GM18505 (cell line): ENCODE measurements around the gene DDHD1.

Experiments used
- ATAC-seq: cut with Tn5 transposase; IDR thresholded peaks from one replicate; pipeline ENCODE4 v1.9.1; 2021; ENCODE audit not compliant: unreplicated experiment
- POLR2A ChIP-seq: IDR thresholded peaks from 4 replicates; pipeline ENCODE4 v1.6.1; 2011; ENCODE audit warnings: borderline replicate concordance; ENCODE audit not compliant: insufficient read depth, insufficient read length; ENCODE audit errors: extremely low read depth

The DDHD1 gene

DNA sequence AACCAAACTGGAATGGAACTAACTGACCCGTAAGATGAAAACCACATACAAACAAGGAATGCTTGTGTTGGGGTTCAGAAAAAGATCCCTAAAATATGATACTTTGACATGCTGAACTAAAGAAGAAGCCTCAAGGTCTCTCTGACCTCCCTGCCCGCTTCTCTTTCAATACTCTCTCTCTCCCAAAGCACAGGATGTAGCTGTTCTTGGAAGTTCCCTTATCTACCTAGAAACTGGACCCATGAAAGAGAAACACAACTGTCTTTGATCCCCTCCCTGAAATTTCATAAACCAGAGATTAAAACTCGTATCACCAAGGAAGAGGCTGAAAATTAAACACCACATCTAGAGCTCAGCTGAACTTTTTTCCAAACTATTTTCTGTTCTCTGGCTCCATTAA is 125.6 kb downstream of the DDHD1 start:
- no peak for TF ChIP-seq POLR2A
- ATAC-seq, result no peak

DNA sequence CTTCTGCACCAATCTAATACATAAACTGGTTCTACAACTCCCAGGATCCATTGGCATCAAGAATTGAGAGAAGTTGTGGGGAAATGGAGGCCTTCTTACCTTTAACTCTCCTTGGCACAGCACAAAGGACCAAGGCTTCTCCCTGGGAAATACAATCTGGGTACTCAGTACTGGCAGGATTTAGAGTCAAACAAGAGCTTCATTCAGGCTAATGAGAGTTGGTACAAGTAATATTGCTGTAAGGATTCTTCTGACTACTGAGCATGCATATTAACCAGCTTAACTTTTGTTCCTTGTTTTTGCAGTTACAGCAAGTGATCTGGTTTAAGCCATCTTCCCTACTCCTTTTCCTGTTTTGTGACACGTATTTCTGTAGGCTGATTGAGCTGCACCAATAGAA is 126.1 kb downstream of the DDHD1 start:
- no peak for TF ChIP-seq POLR2A
- ATAC-seq, result no peak

GRCh38 chr14:53023325-53023724 is 129.8 kb downstream of the DDHD1 start:
- no peak for ATAC-seq
- TF ChIP-seq POLR2A, result no peak

- ATAC-seq, result no peak
- TF ChIP-seq POLR2A, result no peak
Measured at GRCh38 chr14:53022593-53022992, 130.5 kb downstream of the DDHD1 start.

- TF ChIP-seq POLR2A, result no peak
- no peak for ATAC-seq
Measured at GRCh38 chr14:53020193-53020932, 132.8 kb downstream of the DDHD1 start.

GRCh38 chr14:53019406-53019805 is 133.7 kb downstream of the DDHD1 start:
- no peak for TF ChIP-seq POLR2A
- ATAC-seq, result no peak

DNA sequence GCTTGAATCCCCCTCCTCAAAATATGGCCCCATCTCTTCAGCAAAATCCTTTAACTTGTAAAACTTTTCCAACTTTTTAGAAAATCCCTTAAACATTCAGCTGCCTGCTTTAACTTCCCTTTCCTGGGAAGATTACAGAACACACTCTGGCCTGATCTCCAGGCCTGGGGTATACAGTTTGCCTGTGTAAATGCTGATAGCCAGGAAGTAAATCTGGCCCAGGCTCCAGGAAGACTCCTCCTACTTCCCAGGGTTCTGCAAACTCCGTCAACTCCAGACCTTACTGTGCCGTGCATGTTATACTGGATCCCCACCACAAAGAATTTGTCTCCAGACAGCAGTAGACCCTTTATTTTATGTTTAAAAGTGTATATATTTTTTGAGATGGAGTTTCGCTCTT is 135.3 kb downstream of the DDHD1 start:
- ATAC-seq, result no peak

GRCh38 chr14:53016919-53017318 is 136.2 kb downstream of the DDHD1 start:
- ATAC-seq, result no peak
- no peak for TF ChIP-seq POLR2A

More for the DNA sequence above, 135.3 kb downstream of the DDHD1 start:
- TF ChIP-seq POLR2A, result no peak

- no peak for ATAC-seq
- TF ChIP-seq POLR2A, result no peak
Measured at GRCh38 chr14:53016491-53016890, 136.6 kb downstream of the DDHD1 start.

- TF ChIP-seq POLR2A, result no peak
- no peak for ATAC-seq
Measured at GRCh38 chr14:53011053-53011462, 142.1 kb downstream of the DDHD1 start.

DNA sequence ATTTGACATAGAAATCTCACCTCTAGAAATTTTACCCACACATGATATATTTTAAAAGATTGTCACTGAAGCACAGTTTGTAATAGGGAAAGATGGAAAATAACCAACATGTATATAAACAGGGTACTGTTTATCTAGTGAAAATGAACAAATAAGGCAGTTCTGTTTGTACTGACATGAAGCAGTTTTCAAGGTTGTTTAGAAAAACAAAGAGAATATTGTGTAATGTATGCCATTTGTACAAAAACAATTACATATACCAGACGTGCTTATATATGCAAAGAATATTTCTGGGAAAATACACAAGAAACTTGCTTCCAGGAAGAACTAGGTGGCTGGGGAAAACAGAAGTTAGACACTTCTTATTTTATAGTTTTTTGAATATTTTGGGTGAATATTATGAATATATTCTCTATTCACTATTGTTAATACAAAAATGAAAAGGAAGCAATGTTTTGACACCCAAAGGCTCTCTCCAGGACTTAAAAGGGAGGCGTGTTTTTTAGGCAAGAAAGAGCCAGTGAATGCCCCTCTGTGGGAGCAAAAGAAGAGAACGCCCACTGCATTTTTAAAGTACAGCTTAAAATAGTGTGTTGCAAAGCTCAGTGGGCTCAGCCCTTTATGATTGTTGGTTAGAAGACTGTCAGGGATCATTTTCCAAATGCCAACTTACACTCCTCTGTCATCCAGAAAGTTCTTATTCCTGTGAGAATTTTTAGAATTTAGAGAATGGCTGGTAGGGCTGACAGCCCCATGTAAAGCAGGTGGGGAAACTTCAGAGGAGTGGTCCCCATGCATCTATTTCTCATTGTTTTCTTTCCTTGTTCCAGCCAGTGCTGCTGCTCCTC is 142.7 kb downstream of the DDHD1 start:
- no peak for TF ChIP-seq POLR2A
- ATAC-seq, result no peak

DNA sequence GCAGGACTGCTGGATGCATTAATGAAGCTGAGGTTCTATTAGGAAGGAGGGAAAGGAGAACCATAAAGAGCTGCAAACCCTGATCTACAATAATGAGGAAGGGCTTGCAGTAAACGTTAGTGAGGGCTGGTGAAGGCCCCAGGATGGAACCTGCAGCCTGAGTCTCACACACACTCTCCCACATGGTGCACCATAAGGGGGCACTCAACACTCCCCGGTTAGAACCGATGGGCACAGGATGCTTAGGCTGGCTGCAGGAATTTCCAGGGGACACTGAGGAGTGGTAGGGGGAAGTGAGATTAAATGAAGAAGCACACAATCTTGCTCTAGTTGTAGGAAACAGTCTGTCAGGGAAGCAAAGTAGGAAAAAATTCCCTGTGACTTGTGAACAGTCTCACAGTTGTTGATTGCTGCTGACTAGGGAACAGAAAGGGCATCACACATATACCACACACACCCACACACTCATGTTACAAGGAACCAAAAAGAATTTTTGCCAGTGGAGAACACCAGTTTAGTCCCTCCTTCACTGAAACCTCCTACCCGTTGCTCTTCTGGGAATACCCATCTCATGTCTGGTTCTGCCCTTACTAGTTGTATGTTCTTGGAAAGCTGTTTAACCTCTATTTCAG is 146.1 kb downstream of the DDHD1 start:
- ATAC-seq, result no peak
- TF ChIP-seq POLR2A, result no peak

DNA sequence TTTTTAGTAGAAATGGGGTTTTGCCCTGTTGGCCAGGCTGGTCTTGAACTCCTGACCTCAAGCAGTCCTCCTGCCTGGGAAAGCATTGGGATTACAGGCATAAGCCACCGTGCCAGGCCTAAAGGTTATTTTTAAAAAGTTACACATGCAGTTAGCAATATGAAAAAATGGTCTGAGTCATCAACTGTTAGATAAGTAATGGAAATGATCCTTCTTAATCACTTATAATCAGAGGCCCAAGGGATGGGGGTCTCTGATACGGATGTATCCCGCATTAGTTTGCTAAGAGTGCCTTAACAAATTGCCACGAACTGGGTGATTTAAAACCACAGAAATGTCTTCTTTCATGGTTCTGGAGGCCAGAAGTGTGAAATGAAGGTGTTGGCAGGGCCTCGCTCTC is 148.1 kb downstream of the DDHD1 start:
- ATAC-seq, result no peak
- no peak for TF ChIP-seq POLR2A
